Omental fat pad (tissue), 4 donors: ENCODE measurements around the gene WRAP73. TPM values are rescaled to one million over a fixed set of nuclear protein-coding genes. Genes with fewer than 3 reads are reported as not detected.

Experiments used
- ATAC-seq: fragments of 150-250 bp; one replicate; pipeline ENCODE4 v1.9.1; 2016; ENCODE audit warnings: mild to moderate bottlenecking, moderate library complexity; ENCODE audit not compliant: low FRiP score
- DNase-seq: peaks from one replicate; pipeline ENCODE4 v3.0.0-alpha.2; 2019; ENCODE audit warnings: low spot score
- CTCF ChIP-seq, 3 donors: fragments of 450-650 bp; IDR thresholded peaks; one replicate each; pipeline ENCODE4 v1.5.1; 2016 to 2017; ENCODE audit warnings: antibody characterized with exemption in 3 of 3, mild to moderate bottlenecking in 3 of 3, moderate library complexity in 2 of 3
- total RNA-seq, 4 donors: library from RNA; depleted of rRNA; stranded (reverse); fragments of >200 nt; gene quantifications; one replicate each; pipeline ENCODE4 v1.1.0, GENCODE V29; 2016

The WRAP73 gene
- total RNA-seq, 4 donors from 2014 or later = 10.4 to 31.2 (median 15.5) TPM

GRCh38 chr1:3653286-3653618 is 3.3 kb upstream of the WRAP73 start:
- DNase-seq = no peak
- no peak for ATAC-seq
- TF ChIP-seq CTCF (IDR thresholded peaks at IDR 0.05) = no peak

- DNase-seq (no peak), ATAC-seq (no peak)
- no peak for TF ChIP-seq CTCF (IDR thresholded peaks at IDR 0.05)
These were observed 2.8 kb upstream of the WRAP73 start for GRCh38 chr1:3652548-3653285.

- ATAC-seq = no peak
- DNase-seq = no peak
- no peak for TF ChIP-seq CTCF (IDR thresholded peaks at IDR 0.05)
These were observed 2.1 kb upstream of the WRAP73 start, which contains the start of gene TP73 for GRCh38 chr1:3651930-3652547. TP73 (plus strand) TSS chr1:3652516; CDS start chr1:3682366, 29,850 bp downstream.

- no peak for DNase-seq
- TF ChIP-seq CTCF (IDR thresholded peaks at IDR 0.05) = no peak
- no peak for ATAC-seq
These were observed 1.4 kb upstream of the WRAP73 start for GRCh38 chr1:3651026-3651929.

- ATAC-seq = no peak
- DNase-seq = no peak
These were observed 534 bp upstream of the WRAP73 start for GRCh38 chr1:3650248-3651025.

More at GRCh38 chr1:3650248-3651025, 534 bp upstream of the WRAP73 start:
- TF ChIP-seq CTCF (IDR thresholded peaks at IDR 0.05) = no peak
